ENCODE measurements around the gene CCDC170. TPM values are rescaled to one million over a fixed set of nuclear protein-coding genes. Genes with fewer than 3 reads are reported as not detected.

The CCDC170 gene
- total RNA-seq, 3 donors from 2014 or later (not counting 1 experiment from before 2014, with no cell fraction given) = 0.20 to 0.96 (median 0.25) TPM

- ATAC-seq (no peak), DNase-seq (no peak)
- no peaks in the 10 kb centered on the region for H3K9me3 ChIP-seq (ENCODE audit: control insufficient read depth, insufficient read depth, low read length)
- no peak overlapping the region for H3K27ac ChIP-seq (ENCODE audit: low read length)
- H3K9me3 Mint-ChIP-seq = no peaks in the 10 kb centered on the region
- H3K4me1 Mint-ChIP-seq = peaks cover 0 to 2% of the 10 kb centered on the region in 2 donors
- H3K4me3 Mint-ChIP-seq = no peak overlapping the region
- peaks cover 20 to 39% of the 10 kb centered on the region in 2 donors for H3K27me3 Mint-ChIP-seq (ENCODE audit: low read depth in 2 of 2)
- WGBS (ENCODE audit: insufficient coverage) = 96% methylated on average over 4 of the region's 5 CpGs
- H3K36me3 ChIP-seq (ENCODE audit: control insufficient read depth, insufficient read depth, low read length) = no peaks in the 10 kb centered on the region
- H3K27me3 ChIP-seq (ENCODE audit: control insufficient read depth, insufficient read depth, low read length) = peaks cover 6% of the 10 kb centered on the region
- H3K27ac Mint-ChIP-seq = no peak overlapping the region
- no peaks in the 10 kb centered on the region for H3K4me1 ChIP-seq (ENCODE audit: control insufficient read depth, insufficient read depth, low read length)
- no peak overlapping the region for H3K4me3 ChIP-seq (ENCODE audit: low read length)
- intact Hi-C loops (cut with micrococcal nuclease) = no loop called here
- H3K36me3 Mint-ChIP-seq = no peaks in the 10 kb centered on the region
- TF ChIP-seq, protein P1, sequence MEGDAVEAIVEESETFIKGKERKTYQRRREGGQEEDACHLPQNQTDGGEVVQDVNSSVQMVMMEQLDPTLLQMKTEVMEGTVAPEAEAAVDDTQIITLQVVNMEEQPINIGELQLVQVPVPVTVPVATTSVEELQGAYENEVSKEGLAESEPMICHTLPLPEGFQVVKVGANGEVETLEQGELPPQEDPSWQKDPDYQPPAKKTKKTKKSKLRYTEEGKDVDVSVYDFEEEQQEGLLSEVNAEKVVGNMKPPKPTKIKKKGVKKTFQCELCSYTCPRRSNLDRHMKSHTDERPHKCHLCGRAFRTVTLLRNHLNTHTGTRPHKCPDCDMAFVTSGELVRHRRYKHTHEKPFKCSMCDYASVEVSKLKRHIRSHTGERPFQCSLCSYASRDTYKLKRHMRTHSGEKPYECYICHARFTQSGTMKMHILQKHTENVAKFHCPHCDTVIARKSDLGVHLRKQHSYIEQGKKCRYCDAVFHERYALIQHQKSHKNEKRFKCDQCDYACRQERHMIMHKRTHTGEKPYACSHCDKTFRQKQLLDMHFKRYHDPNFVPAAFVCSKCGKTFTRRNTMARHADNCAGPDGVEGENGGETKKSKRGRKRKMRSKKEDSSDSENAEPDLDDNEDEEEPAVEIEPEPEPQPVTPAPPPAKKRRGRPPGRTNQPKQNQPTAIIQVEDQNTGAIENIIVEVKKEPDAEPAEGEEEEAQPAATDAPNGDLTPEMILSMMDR (IDR thresholded peaks at IDR 0.05) = no peak
Observed at GRCh38 chr6:151499551-151499950, 5.7 kb downstream of the CCDC170 start.

- TF ChIP-seq, protein P1 (IDR thresholded peaks at IDR 0.05) = no peak
- intact Hi-C loops (cut with micrococcal nuclease) = no loop called here
- Mint-ChIP-seq H3K9me3 (no peaks in the 10 kb centered on the region), H3K4me1 (no peaks in the 10 kb centered on the region), H3K27me3 (ENCODE audit: low read depth in 2 of 2) (peaks cover 3 to 18% of the 10 kb centered on the region in 2 donors), H3K4me3 (no peak overlapping the region), H3K27ac (no peak overlapping the region), H3K36me3 (no peaks in the 10 kb centered on the region)
- Histone ChIP-seq H3K9me3 (ENCODE audit: control insufficient read depth, insufficient read depth, low read length) (no peaks in the 10 kb centered on the region), H3K27ac (ENCODE audit: low read length) (no peak overlapping the region), H3K36me3 (ENCODE audit: control insufficient read depth, insufficient read depth, low read length) (no peaks in the 10 kb centered on the region), H3K4me1 (ENCODE audit: control insufficient read depth, insufficient read depth, low read length) (no peaks in the 10 kb centered on the region), H3K4me3 (ENCODE audit: low read length) (no peak overlapping the region), H3K27me3 (ENCODE audit: control insufficient read depth, insufficient read depth, low read length) (peaks cover 2% of the 10 kb centered on the region)
- WGBS (ENCODE audit: insufficient coverage) = no CpG with 5 or more reads among the region's 1 CpG
- DNase-seq (no peak), ATAC-seq (no peak)
Observed at GRCh38 chr6:151501511-151502136, 7.8 kb downstream of the CCDC170 start.

DNA sequence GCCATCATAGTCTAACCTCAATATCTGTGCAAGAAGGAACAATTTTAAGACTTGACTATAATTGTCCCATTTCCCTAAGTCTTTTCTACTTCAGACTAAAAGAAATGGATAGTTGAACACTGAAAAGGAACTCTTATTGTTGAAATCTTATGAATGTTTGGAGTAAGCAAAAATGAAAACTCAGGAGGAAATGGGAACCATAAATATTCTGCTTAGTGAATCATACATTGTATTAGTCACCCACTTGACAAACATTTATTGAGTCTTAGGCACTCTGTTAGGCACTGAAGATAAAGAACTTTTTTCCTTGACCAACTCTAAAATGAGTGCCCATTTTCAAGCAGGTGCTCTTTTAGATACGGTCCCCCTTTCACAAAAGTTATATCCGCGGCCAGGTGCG lies 8.7 kb downstream of the CCDC170 start:
- H3K27me3 ChIP-seq (ENCODE audit: control insufficient read depth, insufficient read depth, low read length) = no peaks in the 10 kb centered on the region
- H3K4me3 Mint-ChIP-seq = no peak overlapping the region
- H3K9me3 ChIP-seq (ENCODE audit: control insufficient read depth, insufficient read depth, low read length) = no peaks in the 10 kb centered on the region
- ATAC-seq (no peak), DNase-seq (no peak)
- H3K27ac ChIP-seq (ENCODE audit: low read length) = no peak overlapping the region
- intact Hi-C loops (cut with micrococcal nuclease) = no loop called here
- no peaks in the 10 kb centered on the region for H3K4me1 Mint-ChIP-seq
- no peak overlapping the region for H3K4me3 ChIP-seq (ENCODE audit: low read length)
- H3K4me1 ChIP-seq (ENCODE audit: control insufficient read depth, insufficient read depth, low read length) = no peaks in the 10 kb centered on the region
- WGBS (ENCODE audit: insufficient coverage) = 96% methylated on average over 4 of the region's 4 CpGs
- H3K27ac Mint-ChIP-seq = no peak overlapping the region
- no peaks in the 10 kb centered on the region for H3K36me3 ChIP-seq (ENCODE audit: control insufficient read depth, insufficient read depth, low read length)
- TF ChIP-seq, protein P1 (IDR thresholded peaks at IDR 0.05) = no peak
- peaks cover 3 to 18% of the 10 kb centered on the region in 2 donors for H3K27me3 Mint-ChIP-seq (ENCODE audit: low read depth in 2 of 2)
- no peaks in the 10 kb centered on the region for H3K9me3 Mint-ChIP-seq
- H3K36me3 Mint-ChIP-seq = no peaks in the 10 kb centered on the region

DNA sequence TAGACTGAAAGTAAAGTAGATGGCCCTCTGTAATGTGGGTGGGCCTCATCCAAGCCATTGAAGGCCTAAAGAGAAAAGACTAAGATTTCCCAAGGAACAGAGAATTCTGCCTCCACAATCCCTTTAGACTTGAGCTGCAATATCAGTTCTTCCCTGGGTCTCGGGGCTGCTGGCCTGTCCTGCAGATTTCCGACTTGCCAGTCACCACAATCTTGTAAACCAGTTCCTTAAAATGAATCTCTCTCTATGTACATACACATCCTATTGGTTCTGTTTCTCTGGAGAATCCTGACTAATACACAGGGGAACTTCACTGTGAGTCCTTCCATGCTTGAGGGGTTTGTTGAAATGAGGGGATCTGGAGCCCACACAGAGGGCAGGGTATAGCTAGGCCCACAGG lies 12.9 kb downstream of the CCDC170 start:
- intact Hi-C loops (cut with micrococcal nuclease) = no loop called here
- Mint-ChIP-seq H3K9me3 (no peaks in the 10 kb centered on the region), H3K36me3 (no peaks in the 10 kb centered on the region), H3K4me3 (no peak overlapping the region), H3K27ac (no peak overlapping the region), H3K27me3 (ENCODE audit: low read depth in 2 of 2) (no peaks in the 10 kb centered on the region), H3K4me1 (no peaks in the 10 kb centered on the region)
- DNase-seq (no peak), ATAC-seq (no peak)
- H3K4me1 ChIP-seq (ENCODE audit: control insufficient read depth, insufficient read depth, low read length) = no peaks in the 10 kb centered on the region
- no peak overlapping the region for H3K4me3 ChIP-seq (ENCODE audit: low read length)
- no peak overlapping the region for H3K27ac ChIP-seq (ENCODE audit: low read length)
- no peaks in the 10 kb centered on the region for H3K27me3 ChIP-seq (ENCODE audit: control insufficient read depth, insufficient read depth, low read length)
- 86% methylated on average over 2 of the region's 2 CpGs for whole genome bisulfite sequencing (ENCODE audit: insufficient coverage)
- H3K9me3 ChIP-seq (ENCODE audit: control insufficient read depth, insufficient read depth, low read length) = no peaks in the 10 kb centered on the region
- TF ChIP-seq, protein P1 (IDR thresholded peaks at IDR 0.05) = no peak
- no peaks in the 10 kb centered on the region for H3K36me3 ChIP-seq (ENCODE audit: control insufficient read depth, insufficient read depth, low read length)
